Lower leg skin (tissue), 3 donors: Measurements from ENCODE around the gene TET2.

Source experiments
- POLR2A ChIP-seq, 2 donors: fragments of 450-650 bp; IDR thresholded peaks; one replicate each; pipeline ENCODE4 v1.6.1; 2016 to 2017; ENCODE audit warnings: antibody characterized with exemption in 2 of 2, mild to moderate bottlenecking in 1 of 2, moderate library complexity in 1 of 2
- TF ChIP-seq, protein P1 (sequence below), 3 donors: fragments of 450-650 bp; IDR thresholded peaks; one replicate each; pipeline ENCODE4 v1.5.1; 2016; ENCODE audit warnings: antibody characterized with exemption in 3 of 3, mild to moderate bottlenecking in 3 of 3, moderate library complexity in 2 of 3

GRCh38 chr4:105283501-105283900 is 136.8 kb downstream of the TET2 start:
- TF ChIP-seq, protein P1, sequence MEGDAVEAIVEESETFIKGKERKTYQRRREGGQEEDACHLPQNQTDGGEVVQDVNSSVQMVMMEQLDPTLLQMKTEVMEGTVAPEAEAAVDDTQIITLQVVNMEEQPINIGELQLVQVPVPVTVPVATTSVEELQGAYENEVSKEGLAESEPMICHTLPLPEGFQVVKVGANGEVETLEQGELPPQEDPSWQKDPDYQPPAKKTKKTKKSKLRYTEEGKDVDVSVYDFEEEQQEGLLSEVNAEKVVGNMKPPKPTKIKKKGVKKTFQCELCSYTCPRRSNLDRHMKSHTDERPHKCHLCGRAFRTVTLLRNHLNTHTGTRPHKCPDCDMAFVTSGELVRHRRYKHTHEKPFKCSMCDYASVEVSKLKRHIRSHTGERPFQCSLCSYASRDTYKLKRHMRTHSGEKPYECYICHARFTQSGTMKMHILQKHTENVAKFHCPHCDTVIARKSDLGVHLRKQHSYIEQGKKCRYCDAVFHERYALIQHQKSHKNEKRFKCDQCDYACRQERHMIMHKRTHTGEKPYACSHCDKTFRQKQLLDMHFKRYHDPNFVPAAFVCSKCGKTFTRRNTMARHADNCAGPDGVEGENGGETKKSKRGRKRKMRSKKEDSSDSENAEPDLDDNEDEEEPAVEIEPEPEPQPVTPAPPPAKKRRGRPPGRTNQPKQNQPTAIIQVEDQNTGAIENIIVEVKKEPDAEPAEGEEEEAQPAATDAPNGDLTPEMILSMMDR (IDR thresholded peaks at IDR 0.05): no peak
- no peak for TF ChIP-seq POLR2A (IDR thresholded peaks at IDR 0.05)
